IMR-90 (cell line): ENCODE data around the gene CADM4. TPM values are rescaled to one million over a fixed set of nuclear protein-coding genes. Genes with fewer than 3 reads are reported as not detected.

Experiments used
- ATAC-seq: fragments of 200-7000 bp; cut with Tn5 transposase; 2 replicates; pipeline ENCODE4 v1.9.1; 2020; ENCODE audit warnings: low read depth, mild to moderate bottlenecking, moderate library complexity
- BruUV-seq: library from RNA; stranded (reverse); fragments of 400-500 nt; replicated peaks from 2 replicates; lab custom pipeline; 2021; lab: Mats Ljungman, UMichigan
- CTCF ChIA-PET: fragments of 300-600 bp; formaldehyde crosslinking; extraction: SDS; loops from one replicate; lab custom pipeline; 2021; ENCODE audit warnings: antibody characterized with exemption; lab: Yijun Ruan, JAX
- POLR2A ChIA-PET: fragments of 300-600 bp; sonication (Branson Sonifier 250); formaldehyde crosslinking; loops from one replicate; lab custom pipeline; 2022; ENCODE audit warnings: antibody characterized with exemption; ENCODE audit not compliant: unreplicated experiment; lab: Charles Lee
- DNase-seq: peaks from one replicate; pipeline ENCODE4 v3.0.0; 2013
- H2AFZ ChIP-seq: replicated peaks from 2 replicates; pipeline ENCODE3; 2013; ENCODE audit warnings: low read length, mild to moderate bottlenecking; ENCODE audit not compliant: poor library complexity
- H2AK5ac ChIP-seq: 2 replicates; pipeline ENCODE4 v1.6.1; 2013; ENCODE audit warnings: low read depth, low read length, inconsistent platforms
- H2AK9ac ChIP-seq: replicated peaks from 2 replicates; pipeline ENCODE3; 2013; ENCODE audit warnings: mild to moderate bottlenecking, low read depth, low read length, moderate library complexity; ENCODE audit not compliant: poor library complexity
- H2BK120ac ChIP-seq: 2 replicates; pipeline ENCODE4 v1.6.1; 2013; ENCODE audit warnings: low read depth, low read length, inconsistent platforms
- H2BK15ac ChIP-seq: 3 replicates; pipeline ENCODE4 v1.6.1; 2013; ENCODE audit warnings: low read depth, low read length, inconsistent platforms
- H2BK20ac ChIP-seq: 2 replicates; pipeline ENCODE4 v1.6.1; 2013; ENCODE audit warnings: low read depth, mild to moderate bottlenecking, inconsistent platforms, low read length, moderate library complexity
- H2BK5ac ChIP-seq: 2 replicates; pipeline ENCODE4 v1.6.1; 2013; ENCODE audit warnings: mild to moderate bottlenecking, low read depth, low read length, inconsistent platforms; ENCODE audit not compliant: poor library complexity, severe bottlenecking
- H3K14ac ChIP-seq: replicated peaks from 2 replicates; pipeline ENCODE4 v1.6.1; 2013; ENCODE audit warnings: low read depth, low read length, inconsistent platforms
- H3K18ac ChIP-seq: 2 replicates; pipeline ENCODE4 v1.6.1; 2013; ENCODE audit warnings: low read depth, low read length, control low read depth
- H3K23ac ChIP-seq: 2 replicates; pipeline ENCODE4 v1.6.1; 2013; ENCODE audit warnings: low read depth, low read length, inconsistent platforms
- H3K27ac ChIP-seq: 2 replicates; pipeline ENCODE4 v1.5.1; 2013; ENCODE audit warnings: mild to moderate bottlenecking, control low read depth, low read length; ENCODE audit not compliant: insufficient read depth
- H3K27me3 ChIP-seq: 2 replicates; pipeline ENCODE4 v1.6.1; 2013; ENCODE audit warnings: low read length; ENCODE audit not compliant: control insufficient read depth, insufficient read depth
- H3K36me3 ChIP-seq: 2 replicates; pipeline ENCODE4 v1.6.1; 2013; ENCODE audit warnings: low read length, mixed read lengths; ENCODE audit not compliant: control insufficient read depth, insufficient read depth
- H3K4ac ChIP-seq: 2 replicates; pipeline ENCODE4 v1.6.1; 2013; ENCODE audit warnings: low read depth, low read length, inconsistent platforms
- H3K4me1 ChIP-seq: 2 replicates; pipeline ENCODE4 v1.6.1; 2013; ENCODE audit warnings: low read length, mixed read lengths; ENCODE audit not compliant: control insufficient read depth, insufficient read depth
- H3K4me2 ChIP-seq: 2 replicates; pipeline ENCODE4 v1.6.1; 2013; ENCODE audit warnings: low read depth, mild to moderate bottlenecking, control low read depth, low read length, moderate library complexity
- H3K4me3 ChIP-seq: 2 replicates; pipeline ENCODE4 v1.5.1; 2013; ENCODE audit warnings: low read depth, mild to moderate bottlenecking, control low read depth, low read length, moderate library complexity; ENCODE audit not compliant: insufficient read depth
- H3K56ac ChIP-seq: 2 replicates; pipeline ENCODE4 v1.6.1; 2013; ENCODE audit warnings: low read length, inconsistent platforms; ENCODE audit not compliant: insufficient read depth; ENCODE audit errors: extremely low read depth
- H3K79me1 ChIP-seq, 2 experiments: 2 replicates each; pipeline ENCODE4 v1.6.1; 2013; ENCODE audit warnings: low read length in 2 of 2, inconsistent platforms in 1 of 2, low read depth in 1 of 2
- H3K9ac ChIP-seq: 2 replicates; pipeline ENCODE4 v1.6.1; 2013; ENCODE audit warnings: low read depth, low read length, control low read depth
- H3K9me1 ChIP-seq: 2 replicates; pipeline ENCODE4 v1.6.1; 2013; ENCODE audit warnings: low read length, inconsistent platforms; ENCODE audit not compliant: insufficient read depth
- H3K9me3 ChIP-seq: 2 replicates; pipeline ENCODE4 v1.6.1; 2013; ENCODE audit warnings: low read length; ENCODE audit not compliant: control insufficient read depth, insufficient read depth
- H4K20me1 ChIP-seq: 2 replicates; pipeline ENCODE4 v1.6.1; 2013; ENCODE audit warnings: low read length, inconsistent platforms; ENCODE audit not compliant: insufficient read depth
- H4K5ac ChIP-seq: 2 replicates; pipeline ENCODE4 v1.6.1; 2013; ENCODE audit warnings: mild to moderate bottlenecking, low read depth, low read length, control low read depth
- H4K8ac ChIP-seq, 2 experiments: 2 replicates each; pipeline ENCODE4 v1.6.1; 2013; ENCODE audit warnings: low read depth in 2 of 2, low read length in 2 of 2, control low read depth in 1 of 2, inconsistent platforms in 1 of 2
- H4K91ac ChIP-seq: 2 replicates; pipeline ENCODE4 v1.6.1; 2013; ENCODE audit warnings: low read depth, low read length, inconsistent platforms; ENCODE audit not compliant: insufficient read depth
- BHLHE40 ChIP-seq: fragments of 150-350 bp; IDR thresholded peaks from 2 replicates; pipeline ENCODE4 v1.6.1; 2016; ENCODE audit warnings: mild to moderate bottlenecking, low read depth, low read length
- CEBPB ChIP-seq: IDR thresholded peaks from 2 replicates; pipeline ENCODE4 v1.6.1; 2012; ENCODE audit warnings: low read depth, low read length, improper control_type of control experiment
- CHD1 ChIP-seq: IDR thresholded peaks from 2 replicates; pipeline ENCODE4 v1.6.1; 2012; ENCODE audit warnings: low read depth, low read length, improper control_type of control experiment
- CTCF ChIP-seq: conservative IDR thresholded peaks from 2 replicates; pipeline ENCODE4 v1.5.1; 2012; ENCODE audit warnings: mild to moderate bottlenecking, low read depth, low read length, improper control_type of control experiment
- ELK1 ChIP-seq: fragments of 150-350 bp; IDR thresholded peaks from 2 replicates; pipeline ENCODE4 v1.6.1; 2016; ENCODE audit warnings: low read depth, mild to moderate bottlenecking, low read length, moderate library complexity, borderline replicate concordance
- FOS ChIP-seq: fragments of 150-350 bp; IDR thresholded peaks from 2 replicates; pipeline ENCODE4 v1.6.1; 2016; ENCODE audit warnings: low read depth, low read length
- MAZ ChIP-seq: IDR thresholded peaks from 2 replicates; pipeline ENCODE4 v1.6.1; 2012; ENCODE audit warnings: low read depth, mild to moderate bottlenecking, low read length, improper control_type of control experiment, moderate library complexity, borderline replicate concordance
- MXI1 ChIP-seq: IDR thresholded peaks from 2 replicates; pipeline ENCODE4 v1.6.1; 2012; ENCODE audit warnings: low read depth, mild to moderate bottlenecking, low read length, moderate library complexity, borderline replicate concordance
- POLR2A ChIP-seq: IDR thresholded peaks from 2 replicates; pipeline ENCODE4 v1.6.1; 2012; ENCODE audit warnings: mild to moderate bottlenecking, low read depth, low read length
- RAD21 ChIP-seq: IDR thresholded peaks from 2 replicates; pipeline ENCODE4 v1.6.1; 2012; ENCODE audit warnings: low read length, improper control_type of control experiment
- RCOR1 ChIP-seq: IDR thresholded peaks from 2 replicates; pipeline ENCODE4 v1.6.1; 2012; ENCODE audit warnings: mild to moderate bottlenecking, low read length, improper control_type of control experiment; ENCODE audit not compliant: insufficient replicate concordance
- RFX5 ChIP-seq: IDR thresholded peaks from 2 replicates; pipeline ENCODE4 v1.8.0; 2012; ENCODE audit warnings: low read depth, mild to moderate bottlenecking, low read length, moderate library complexity
- SMC3 ChIP-seq: fragments of 150-350 bp; IDR thresholded peaks from 2 replicates; pipeline ENCODE4 v1.6.1; 2016; ENCODE audit warnings: low read depth, mild to moderate bottlenecking, antibody characterized with exemption, low read length, moderate library complexity
- USF2 ChIP-seq: fragments of 150-350 bp; IDR thresholded peaks from 2 replicates; pipeline ENCODE4 v1.6.1; 2017; ENCODE audit warnings: mild to moderate bottlenecking, antibody characterized with exemption, low read length, low read depth
- WGBS, 2 experiments: methylation state at CpG; one replicate each; pipeline versions ENCODE4 v1.1.5 to v1.1.7; 2013; ENCODE audit warnings: missing lambda C conversion rate in 2 of 2; ENCODE audit not compliant: insufficient read length in 1 of 2; ENCODE audit errors: extremely low coverage in 2 of 2; 5-methylcytosine and 5-hydroxymethylcytosine counted together
- dilution Hi-C: fragments of 300-500 bp; cut with HindIII; formaldehyde crosslinking; loops from one replicate; pipeline ENCODE4 v1.14.3; 2018; ENCODE audit warnings: low sequenced_read_pairs; ENCODE audit not compliant: unreplicated experiment
- in situ Hi-C: fragments of 300-500 bp; cut with MboI; formaldehyde crosslinking; loops from 3 replicates; pipeline ENCODE4 v1.14.3; 2019; ENCODE audit warnings: low sequenced_read_pairs, inconsistent platforms, mixed read lengths
- intact Hi-C: fragments of 100-400 bp; cut with micrococcal nuclease; formaldehyde crosslinking; loops from 2 replicates; pipeline ENCODE4 v1.10.0; 2022
- polyA plus RNA-seq, 3 experiments: library from polyadenylated mRNA; depleted of rRNA; stranded (reverse); fragments of >200 nt; gene quantifications; 2 replicates each; pipeline ENCODE4 v1.2.3, GENCODE V29; 2012; ENCODE audit warnings: low replicate concordance in 1 of 3
- total RNA-seq: library from RNA; depleted of rRNA; stranded (reverse); fragments of >200 nt; gene quantifications from 2 replicates; pipeline ENCODE4 v1.2.3, GENCODE V29; 2012

Gene CADM4
- total and polyA plus RNA-seq, 2 of the 4 experiments (the other 2 are of a cell fraction) = 2.0 to 4.9 TPM

- H3K9ac ChIP-seq = peak within 1 kb of the TSS; percentile 82
- H3K9me3 ChIP-seq = no peaks in the 10 kb centered on the region
- H3K4me3 ChIP-seq = peak within 1 kb of the TSS; percentile 66
- H3K27ac ChIP-seq = peak within 1 kb of the TSS; percentile 77
- peak within 1 kb of the TSS; percentile 78 for H2AK5ac ChIP-seq
- peaks cover 7% of the 10 kb centered on the region for H3K9me1 ChIP-seq
- ChIA-PET POLR2A (no interaction called here), CTCF (no interaction called here)
- peak within 1 kb of the TSS; percentile 95 for H3K14ac ChIP-seq
- H2AK9ac ChIP-seq = peak within 1 kb of the TSS; percentile 96
- intact Hi-C loops = no loop called here
- H2BK20ac ChIP-seq = no peak within 1 kb of the TSS
- peak within 1 kb of the TSS; percentile 68 for H2BK5ac ChIP-seq
- no peaks in the 10 kb centered on the region for H4K20me1 ChIP-seq
- peak within 1 kb of the TSS; percentile 97 for H3K4ac ChIP-seq
- peak within 1 kb of the TSS; percentile 65 for H3K23ac ChIP-seq
- WGBS, 2 experiments = 1% methylated on average over 44 of the region's 81 CpGs; no CpG with 5 or more reads in 1 of the 2 experiments
- in situ Hi-C loops = no loop called here
- H3K4me2 ChIP-seq = peak within 1 kb of the TSS; percentile 97
- peaks cover 33 to 57% of the 10 kb centered on the region in 2 experiments for H3K79me1 ChIP-seq
- ATAC-seq (peak; percentile 97), DNase-seq (peak; percentile 88)
- H4K5ac ChIP-seq = peak within 1 kb of the TSS; percentile 84
- H3K27me3 ChIP-seq = no peaks in the 10 kb centered on the region
- H3K36me3 ChIP-seq = no peaks in the 10 kb centered on the region
- H3K18ac ChIP-seq = peak within 1 kb of the TSS; percentile 21
- no TSS peak for BruUV-seq
- dilution Hi-C loops = no loop called here
- H4K91ac ChIP-seq = peak within 1 kb of the TSS; percentile 92
- H3K56ac ChIP-seq = peak within 1 kb of the TSS; percentile 58
- H3K4me1 ChIP-seq = peaks cover 6% of the 10 kb centered on the region
- H4K8ac ChIP-seq = peak within 1 kb of the TSS; percentile 99
- H2AFZ ChIP-seq = peak within 1 kb of the TSS; percentile 99
- H2BK120ac ChIP-seq = peak within 1 kb of the TSS; percentile 35
- H2BK15ac ChIP-seq = peak within 1 kb of the TSS; percentile 55; the same call in 1 of the 3 replicates
- no peak for TF ChIP-seq CEBPB
- TF ChIP-seq MXI1 = no peak
- peak; percentile 67; the same call in 1 of the 2 replicates for TF ChIP-seq BHLHE40
- TF ChIP-seq MAZ = peak; percentile 82; the same call in 1 of the 2 replicates
- no peak for TF ChIP-seq USF2
- TF ChIP-seq RAD21 = no peak
- TF ChIP-seq RCOR1 = peak; percentile 28
- peak; percentile 76 for TF ChIP-seq POLR2A
- TF ChIP-seq RFX5 = no peak
- TF ChIP-seq CTCF = no peak
- TF ChIP-seq FOS = 0 out of 2 replicates have a peak, but pooled peaks have one; percentile 7
- TF ChIP-seq CHD1 = no peak
- TF ChIP-seq SMC3 = no peak
- no peak for TF ChIP-seq ELK1
Measured at GRCh38 chr19:43619262-43620060, 20.2 kb downstream of the CADM4 start, which contains the start of gene ZNF428. ZNF428 (minus strand) TSS chr19:43619629; CDS start chr19:43614304, 5,325 bp downstream.
